ENCODE measurements around the gene LATS2.

GRCh38 chr13:21104199-21105019, 43.0 kb upstream of the LATS2 start:
- TF ChIP-seq ELF4 (IDR thresholded peaks at IDR 0.05) (no peak), ZNF384 (IDR thresholded peaks at IDR 0.05) (no peak), PKNOX1 (IDR thresholded peaks at IDR 0.05) (no peak), CTBP1 (IDR thresholded peaks at IDR 0.05; ENCODE audit: borderline replicate concordance) (no peak), LEF1 (IDR thresholded peaks at IDR 0.05; ENCODE audit: borderline replicate concordance) (no peak), BHLHE40 (IDR thresholded peaks at IDR 0.05; ENCODE audit: borderline replicate concordance) (no peak), SP1 (IDR thresholded peaks at IDR 0.05) (no peak), TARDBP (IDR thresholded peaks at IDR 0.05) (no peak)
